BLaER1 (cell line): Measurements from ENCODE around the gene FOXP1.

Experiments
- H3K27ac ChIP-seq: shearing (Covaris generic); formaldehyde crosslinking; 2 replicates; pipeline ENCODE4 v1.8.1; 2022
- H3K27me3 ChIP-seq: shearing (Covaris generic); formaldehyde crosslinking; 2 replicates; pipeline ENCODE4 v1.8.1; 2022
- H3K36me3 ChIP-seq: shearing (Covaris generic); formaldehyde crosslinking; 2 replicates; pipeline ENCODE4 v1.8.1; 2022
- H3K4me1 ChIP-seq: shearing (Covaris generic); formaldehyde crosslinking; 2 replicates; pipeline ENCODE4 v1.8.1; 2022
- H3K4me2 ChIP-seq: shearing (Covaris generic); formaldehyde crosslinking; 2 replicates; pipeline ENCODE4 v1.8.1; 2022
- H3K4me3 ChIP-seq: shearing (Covaris generic); formaldehyde crosslinking; 2 replicates; pipeline ENCODE4 v1.8.1; 2022
- H3K9ac ChIP-seq: shearing (Covaris generic); formaldehyde crosslinking; 2 replicates; pipeline ENCODE4 v1.8.1; 2022
- H3K9me3 ChIP-seq: shearing (Covaris generic); formaldehyde crosslinking; 2 replicates; pipeline ENCODE4 v1.8.1; 2022
- H4K20me1 ChIP-seq: shearing (Covaris generic); formaldehyde crosslinking; 2 replicates; pipeline ENCODE4 v1.8.1; 2022
- Cebpa-rat ChIP-seq: shearing (Covaris generic); IDR thresholded peaks from 2 replicates; pipeline ENCODE4 v1.8.1; 2022

The FOXP1 gene

DNA sequence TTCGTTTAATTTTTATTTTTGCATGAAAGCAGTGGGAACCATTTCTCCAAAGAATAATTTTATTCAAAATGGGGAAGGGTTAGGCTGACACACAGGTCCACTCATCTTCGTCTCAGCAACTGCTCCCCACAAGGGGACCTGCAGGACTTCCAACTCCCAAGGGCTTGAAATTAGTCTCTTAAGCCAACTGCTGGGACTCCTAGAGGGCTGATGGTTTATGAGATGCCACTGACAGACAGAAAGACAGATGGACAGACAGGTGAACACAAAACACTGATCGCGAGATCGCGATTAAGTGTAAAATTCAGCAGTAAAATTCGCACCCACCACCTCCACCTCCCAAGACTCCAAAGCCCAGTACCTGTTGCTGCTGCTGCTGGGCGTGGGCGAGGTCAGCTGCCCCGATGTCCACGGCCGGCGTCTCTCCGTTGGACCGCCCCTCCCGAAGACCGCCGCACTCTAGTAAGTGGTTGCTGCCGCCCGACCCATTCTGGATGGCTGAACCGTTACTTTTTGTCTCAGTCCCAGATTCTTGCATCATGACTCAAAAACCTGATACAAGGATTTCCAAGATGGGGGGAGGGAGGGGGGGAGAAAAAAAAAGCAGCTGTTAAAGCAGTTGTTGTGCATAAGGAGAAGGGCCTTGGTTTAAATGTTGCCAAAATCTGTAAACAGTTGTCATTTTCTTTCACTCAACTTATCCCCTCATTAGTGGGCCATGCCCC is 385.5 kb downstream of the FOXP1 start:
- H3K36me3 ChIP-seq = no peaks in the 10 kb centered on the region
- H3K9me3 ChIP-seq = no peaks in the 10 kb centered on the region
- no peaks in the 10 kb centered on the region for H3K4me1 ChIP-seq
- no peak overlapping the region for H3K9ac ChIP-seq
- H3K4me3 ChIP-seq = no peak overlapping the region
- H4K20me1 ChIP-seq = no peaks in the 10 kb centered on the region
- TF ChIP-seq Cebpa-rat = no peak
- no peak overlapping the region for H3K4me2 ChIP-seq
- H3K27ac ChIP-seq = no peak overlapping the region
- H3K27me3 ChIP-seq = no peaks in the 10 kb centered on the region

DNA sequence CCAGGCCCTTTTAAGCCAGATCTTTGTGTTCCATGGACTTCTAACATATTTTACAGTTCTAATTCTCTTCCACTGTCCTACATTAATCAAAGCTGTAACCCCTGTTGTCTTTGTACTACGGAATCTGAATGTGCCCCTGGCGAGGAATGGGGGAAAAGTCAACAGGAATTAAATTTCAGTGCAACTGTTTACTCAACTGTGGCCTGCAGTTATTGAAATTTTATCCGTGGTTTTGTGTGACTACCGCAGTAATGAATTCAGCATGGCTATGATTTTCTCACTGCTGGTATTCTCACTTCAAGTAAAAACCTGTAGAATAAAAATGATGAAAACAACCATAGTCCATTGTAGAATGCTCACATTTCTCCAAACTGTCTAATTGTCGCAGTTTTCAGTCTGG is 388.0 kb downstream of the FOXP1 start:
- TF ChIP-seq Cebpa-rat = no peak
- H3K27me3 ChIP-seq = no peaks in the 10 kb centered on the region
- no peaks in the 10 kb centered on the region for H3K9me3 ChIP-seq
- no peak overlapping the region for H3K4me3 ChIP-seq
- H3K4me2 ChIP-seq = no peak overlapping the region
- no peak overlapping the region for H3K27ac ChIP-seq
- H3K4me1 ChIP-seq = peaks cover 8% of the 10 kb centered on the region; the same call in 1 of the 2 replicates
- H4K20me1 ChIP-seq = no peaks in the 10 kb centered on the region
- no peaks in the 10 kb centered on the region for H3K36me3 ChIP-seq
- H3K9ac ChIP-seq = no peak overlapping the region

DNA sequence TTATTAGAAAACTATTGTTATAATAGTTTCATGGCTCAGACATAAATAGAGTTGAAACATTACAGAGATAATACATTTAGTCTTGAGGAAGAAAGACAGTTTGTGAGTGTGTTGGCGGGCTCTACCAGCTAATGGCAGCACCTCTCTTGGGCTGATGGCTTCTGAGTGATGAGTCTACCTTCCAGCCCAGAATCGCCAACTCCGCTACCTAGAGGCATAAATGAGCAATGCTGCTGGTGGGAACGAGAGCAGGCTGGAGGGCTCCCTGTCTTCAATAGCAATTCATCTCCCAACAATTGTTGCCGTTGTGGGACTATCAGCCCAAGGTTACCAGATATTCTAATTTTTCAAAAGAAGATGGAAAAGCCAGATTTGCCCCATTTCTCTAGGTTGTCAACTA is 388.7 kb downstream of the FOXP1 start:
- Histone ChIP-seq H3K4me2 (no peak overlapping the region), H3K27me3 (no peaks in the 10 kb centered on the region), H3K4me3 (no peak overlapping the region), H4K20me1 (no peaks in the 10 kb centered on the region), H3K27ac (no peak overlapping the region), H3K9ac (no peak overlapping the region), H3K4me1 (peaks cover 8% of the 10 kb centered on the region; the same call in 1 of the 2 replicates), H3K9me3 (no peaks in the 10 kb centered on the region), H3K36me3 (no peaks in the 10 kb centered on the region)
- TF ChIP-seq Cebpa-rat = no peak

DNA sequence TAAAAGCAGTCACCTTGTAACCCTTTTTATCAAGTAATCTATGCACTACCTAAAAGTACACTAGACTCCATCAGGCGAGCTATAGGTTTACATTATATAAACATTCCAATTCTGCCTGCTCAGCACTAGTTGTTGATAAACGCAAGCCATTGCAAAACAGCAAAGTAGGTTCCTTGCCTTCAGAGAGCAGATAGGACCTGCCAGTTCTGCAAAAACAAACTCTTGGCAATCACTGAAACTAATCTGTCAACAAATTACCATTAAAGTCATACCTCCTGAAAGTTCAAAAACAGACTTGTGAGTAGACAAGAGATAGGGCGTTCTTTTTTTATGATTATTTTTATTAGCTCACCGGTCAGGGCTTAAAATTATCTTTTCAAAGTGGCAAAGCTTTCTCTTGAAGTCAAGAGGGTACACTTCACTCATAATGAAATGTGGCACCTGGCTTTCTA is 392.5 kb downstream of the FOXP1 start:
- TF ChIP-seq Cebpa-rat = no peak
- Histone ChIP-seq H3K27ac (no peak overlapping the region), H3K4me1 (peaks cover 8% of the 10 kb centered on the region; the same call in 1 of the 2 replicates), H3K36me3 (no peaks in the 10 kb centered on the region), H3K27me3 (no peaks in the 10 kb centered on the region), H3K9me3 (no peaks in the 10 kb centered on the region), H4K20me1 (no peaks in the 10 kb centered on the region), H3K9ac (no peak overlapping the region), H3K4me3 (no peak overlapping the region), H3K4me2 (no peak overlapping the region)

DNA sequence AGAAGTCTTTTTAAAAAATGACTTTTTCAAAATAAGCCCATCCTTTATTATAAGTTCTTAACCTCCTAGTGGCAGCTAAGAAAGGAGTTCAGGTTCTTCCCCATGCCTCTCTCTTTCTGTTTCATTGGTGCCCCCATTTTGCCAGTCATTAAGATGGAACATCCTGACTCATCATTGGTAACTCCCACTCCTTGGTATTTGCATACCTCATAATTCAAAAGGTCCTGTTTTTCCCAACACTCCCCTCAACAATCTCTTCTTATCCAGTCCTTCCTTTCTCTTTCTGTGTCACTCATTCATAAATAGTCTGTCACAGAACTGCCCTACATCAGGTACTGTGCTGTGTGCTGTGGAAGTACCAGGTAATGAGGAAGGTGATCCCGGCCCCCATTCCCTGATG is 394.0 kb downstream of the FOXP1 start:
- Histone ChIP-seq H3K27ac (no peak overlapping the region), H4K20me1 (no peaks in the 10 kb centered on the region), H3K4me2 (no peak overlapping the region), H3K9me3 (no peaks in the 10 kb centered on the region), H3K27me3 (no peaks in the 10 kb centered on the region), H3K36me3 (no peaks in the 10 kb centered on the region), H3K4me1 (peaks cover 8% of the 10 kb centered on the region; the same call in 1 of the 2 replicates), H3K9ac (no peak overlapping the region), H3K4me3 (no peak overlapping the region)
- TF ChIP-seq Cebpa-rat = no peak

DNA sequence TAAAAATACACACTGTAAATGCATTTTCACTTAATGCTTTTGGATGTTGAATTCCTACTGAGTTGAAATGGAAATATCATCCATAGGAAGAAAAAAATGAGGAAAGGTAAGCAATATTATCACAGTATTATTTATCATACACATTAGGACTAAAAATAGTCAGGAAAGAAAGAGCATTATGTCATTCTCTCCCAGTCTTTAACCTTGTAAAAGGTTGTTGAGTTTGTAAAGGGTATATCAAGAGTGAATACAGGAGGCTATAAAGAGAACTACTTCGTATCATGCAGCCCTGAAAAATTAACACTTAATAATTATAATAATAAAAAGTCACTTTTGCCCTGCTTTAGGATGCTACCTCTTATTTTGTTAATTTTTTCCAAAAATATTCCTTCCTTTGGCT is 395.8 kb downstream of the FOXP1 start:
- no peaks in the 10 kb centered on the region for H3K36me3 ChIP-seq
- H3K27me3 ChIP-seq = no peaks in the 10 kb centered on the region
- peaks cover 14% of the 10 kb centered on the region; the same call in 1 of the 2 replicates for H3K4me1 ChIP-seq
- H3K27ac ChIP-seq = no peak overlapping the region
- no peaks in the 10 kb centered on the region for H3K9me3 ChIP-seq
- no peak for TF ChIP-seq Cebpa-rat
- H4K20me1 ChIP-seq = no peaks in the 10 kb centered on the region
- no peak overlapping the region for H3K9ac ChIP-seq
- no peak overlapping the region for H3K4me3 ChIP-seq
- H3K4me2 ChIP-seq = no peak overlapping the region

DNA sequence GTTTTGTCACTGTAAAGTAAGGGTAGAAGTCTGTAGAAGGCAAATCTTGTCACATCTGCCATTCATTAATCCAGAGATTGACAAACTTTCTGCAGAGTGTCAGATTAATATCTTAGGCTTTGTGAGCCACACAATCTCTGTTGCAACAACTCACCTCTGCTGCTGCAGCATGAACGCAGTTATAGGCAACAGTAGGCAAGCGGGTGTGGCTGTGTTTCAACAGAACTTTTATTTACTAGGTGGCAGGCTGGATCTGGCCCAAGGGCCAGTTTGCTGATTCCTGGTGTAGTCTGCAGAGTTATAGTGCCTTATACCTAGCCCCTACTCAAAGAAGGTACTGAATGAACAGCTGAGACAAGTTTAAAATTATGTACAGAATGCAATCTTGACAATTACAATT is 396.7 kb downstream of the FOXP1 start:
- no peaks in the 10 kb centered on the region for H3K36me3 ChIP-seq
- H3K4me3 ChIP-seq = no peak overlapping the region
- no peak overlapping the region for H3K4me2 ChIP-seq
- no peak overlapping the region for H3K9ac ChIP-seq
- H3K9me3 ChIP-seq = no peaks in the 10 kb centered on the region
- H4K20me1 ChIP-seq = no peaks in the 10 kb centered on the region
- no peak for TF ChIP-seq Cebpa-rat
- no peak overlapping the region for H3K27ac ChIP-seq
- peaks cover 10% of the 10 kb centered on the region; the same call in 1 of the 2 replicates for H3K4me1 ChIP-seq
- H3K27me3 ChIP-seq = no peaks in the 10 kb centered on the region

DNA sequence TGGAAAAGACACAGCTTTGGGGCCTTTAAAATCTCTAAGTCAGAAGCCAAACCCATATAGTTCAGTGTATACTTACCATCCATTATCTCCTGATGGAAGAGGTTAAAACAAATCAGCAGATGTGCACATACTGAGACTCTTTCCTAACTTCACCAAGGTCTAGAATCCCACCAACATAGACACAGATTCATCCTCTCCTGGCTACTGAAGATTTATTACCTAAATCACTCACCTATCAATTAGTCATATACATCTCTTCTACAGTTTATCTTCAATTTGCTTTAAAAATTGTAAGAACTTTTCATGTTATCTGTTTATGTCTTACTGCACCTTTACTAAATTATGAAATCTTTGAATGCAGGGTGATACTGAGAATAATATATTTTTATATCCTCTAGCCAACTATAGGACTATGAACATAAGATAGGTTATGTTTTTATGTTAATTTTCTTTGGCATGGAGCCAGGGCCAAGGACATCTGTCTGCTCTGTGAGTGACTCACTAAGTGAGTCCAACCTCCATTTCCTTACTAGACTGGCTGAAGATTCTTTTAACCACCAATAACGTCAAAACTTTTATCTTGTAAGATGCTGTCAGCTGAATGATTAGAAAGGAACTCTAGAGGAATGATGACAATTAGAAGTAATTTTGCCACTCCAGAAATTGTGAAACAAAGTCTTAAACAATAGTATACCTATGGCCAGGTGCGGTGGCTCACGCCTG is 397.6 kb downstream of the FOXP1 start:
- Histone ChIP-seq H3K9ac (no peak overlapping the region), H3K4me1 (0 out of 2 replicates have a peak, but pooled peaks cover 6% of the 10 kb centered on the region), H3K9me3 (no peaks in the 10 kb centered on the region), H3K36me3 (no peaks in the 10 kb centered on the region), H3K4me2 (no peak overlapping the region), H3K4me3 (no peak overlapping the region), H3K27me3 (no peaks in the 10 kb centered on the region), H3K27ac (no peak overlapping the region), H4K20me1 (no peaks in the 10 kb centered on the region)
- no peak for TF ChIP-seq Cebpa-rat

DNA sequence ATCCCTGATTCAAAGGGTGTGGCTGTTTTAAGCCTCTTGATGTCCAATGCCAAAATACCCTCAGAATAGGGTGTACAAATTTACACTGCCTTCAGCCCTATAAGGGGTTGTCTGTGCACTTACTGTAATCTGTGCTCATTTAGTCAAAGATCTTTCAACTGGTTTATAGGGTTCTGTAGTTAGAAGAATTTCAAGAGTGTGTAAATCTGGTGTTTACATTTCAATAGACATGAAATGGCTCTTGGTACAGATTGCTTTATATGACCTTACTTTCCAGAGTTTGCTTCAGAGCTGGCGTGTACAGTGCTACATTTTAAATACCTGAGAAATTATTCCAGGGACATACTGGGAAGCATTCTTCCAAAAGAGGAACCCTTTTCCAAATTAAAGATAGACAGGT is 399.3 kb downstream of the FOXP1 start:
- no peaks in the 10 kb centered on the region for H3K9me3 ChIP-seq
- no peak overlapping the region for H3K4me3 ChIP-seq
- no peak overlapping the region for H3K27ac ChIP-seq
- H3K27me3 ChIP-seq = no peaks in the 10 kb centered on the region
- no peak overlapping the region for H3K9ac ChIP-seq
- H3K36me3 ChIP-seq = no peaks in the 10 kb centered on the region
- H4K20me1 ChIP-seq = no peaks in the 10 kb centered on the region
- H3K4me2 ChIP-seq = no peak overlapping the region
- no peak for TF ChIP-seq Cebpa-rat
- H3K4me1 ChIP-seq = 0 out of 2 replicates have a peak, but pooled peaks cover 6% of the 10 kb centered on the region

DNA sequence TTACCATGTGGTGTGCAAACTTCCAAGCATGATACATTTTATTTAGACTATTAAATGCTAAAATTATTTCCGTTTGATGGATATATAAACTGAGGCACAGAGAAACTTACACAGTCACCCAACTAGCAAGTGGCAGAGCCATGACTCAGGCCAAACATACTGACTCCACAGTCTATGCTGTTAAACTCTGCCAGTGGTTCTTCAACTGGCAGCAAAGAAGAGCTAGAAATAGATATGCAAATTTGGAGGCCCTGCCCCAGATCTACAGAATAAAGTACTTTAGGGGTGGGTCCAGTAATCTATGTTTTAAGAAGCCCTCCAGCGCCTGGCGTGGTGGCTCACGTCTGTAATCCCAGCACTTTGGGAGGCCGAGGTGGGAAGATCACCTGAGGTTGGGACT is 400.0 kb downstream of the FOXP1 start:
- no peaks in the 10 kb centered on the region for H3K27me3 ChIP-seq
- H3K9ac ChIP-seq = no peak overlapping the region
- H3K9me3 ChIP-seq = no peaks in the 10 kb centered on the region
- H3K27ac ChIP-seq = no peak overlapping the region
- no peak for TF ChIP-seq Cebpa-rat
- H3K4me2 ChIP-seq = no peak overlapping the region
- 0 out of 2 replicates have a peak, but pooled peaks cover 6% of the 10 kb centered on the region for H3K4me1 ChIP-seq
- H3K4me3 ChIP-seq = no peak overlapping the region
- H3K36me3 ChIP-seq = no peaks in the 10 kb centered on the region
- no peaks in the 10 kb centered on the region for H4K20me1 ChIP-seq
